WI38 (cell line): ENCODE data around the gene CAMK1D.

Source experiments
- H3K4me3 ChIP-seq: 2 replicates; pipeline ENCODE4 v1.5.1; 2011; ENCODE audit warnings: low read depth, mild to moderate bottlenecking, control low read depth, low read length
- CTCF ChIP-seq: IDR thresholded peaks from 2 replicates; pipeline ENCODE4 v1.5.1; 2012; ENCODE audit warnings: low read depth, mild to moderate bottlenecking, control low read depth, low read length

The CAMK1D gene

GRCh38 chr10:12396093-12396492 lies 46.7 kb downstream of the CAMK1D start:
- H3K4me3 ChIP-seq: no peak overlapping the region
- TF ChIP-seq CTCF: no peak

- no peak overlapping the region for H3K4me3 ChIP-seq
- no peak for TF ChIP-seq CTCF
These were observed 47.2 kb downstream of the CAMK1D start for GRCh38 chr10:12396567-12396966.

- TF ChIP-seq CTCF: no peak
- H3K4me3 ChIP-seq: no peak overlapping the region
These were observed 48.0 kb downstream of the CAMK1D start for GRCh38 chr10:12397147-12397896.

GRCh38 chr10:12397941-12398340 lies 48.6 kb downstream of the CAMK1D start:
- H3K4me3 ChIP-seq: no peak overlapping the region
- TF ChIP-seq CTCF: no peak

GRCh38 chr10:12400266-12400931 lies 51.1 kb downstream of the CAMK1D start:
- no peak for TF ChIP-seq CTCF
- no peak overlapping the region for H3K4me3 ChIP-seq

GRCh38 chr10:12401466-12401865 lies 52.1 kb downstream of the CAMK1D start:
- TF ChIP-seq CTCF: no peak
- H3K4me3 ChIP-seq: no peak overlapping the region

GRCh38 chr10:12403119-12403518 lies 53.8 kb downstream of the CAMK1D start:
- no peak for TF ChIP-seq CTCF
- H3K4me3 ChIP-seq: no peak overlapping the region
